HG03354 (cell line): ENCODE data around the gene DPP6.

Experiments used
- ATAC-seq: cut with Tn5 transposase; IDR thresholded peaks from one replicate; pipeline ENCODE4 v1.9.1; 2021; ENCODE audit warnings: mild to moderate bottlenecking; ENCODE audit not compliant: unreplicated experiment, poor library complexity, severe bottlenecking

Gene DPP6

GRCh38 chr7:154310114-154310513, 257.9 kb downstream of the DPP6 start:
- ATAC-seq = no peak

- no peak for ATAC-seq
Observed at GRCh38 chr7:154324196-154324595, 272.0 kb downstream of the DPP6 start.

DNA sequence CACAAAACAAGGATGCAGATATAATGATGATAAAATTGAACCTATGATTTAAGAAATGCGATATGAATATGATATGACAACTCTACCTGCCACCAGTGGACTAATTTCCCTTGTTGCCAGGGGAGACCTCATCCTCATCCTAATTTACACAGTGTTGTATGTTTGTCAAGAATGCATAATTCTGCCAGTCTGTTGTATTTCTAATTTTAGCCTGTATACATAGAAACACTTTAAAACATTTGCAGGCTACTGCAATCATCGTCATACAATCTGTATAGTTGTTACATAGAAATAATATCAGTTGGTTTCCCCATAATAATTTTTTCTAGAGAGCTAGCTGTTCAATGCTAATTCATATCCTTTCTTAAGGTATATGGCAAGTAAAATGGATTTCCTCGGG, 274.2 kb downstream of the DPP6 start:
- no peak for ATAC-seq

DNA sequence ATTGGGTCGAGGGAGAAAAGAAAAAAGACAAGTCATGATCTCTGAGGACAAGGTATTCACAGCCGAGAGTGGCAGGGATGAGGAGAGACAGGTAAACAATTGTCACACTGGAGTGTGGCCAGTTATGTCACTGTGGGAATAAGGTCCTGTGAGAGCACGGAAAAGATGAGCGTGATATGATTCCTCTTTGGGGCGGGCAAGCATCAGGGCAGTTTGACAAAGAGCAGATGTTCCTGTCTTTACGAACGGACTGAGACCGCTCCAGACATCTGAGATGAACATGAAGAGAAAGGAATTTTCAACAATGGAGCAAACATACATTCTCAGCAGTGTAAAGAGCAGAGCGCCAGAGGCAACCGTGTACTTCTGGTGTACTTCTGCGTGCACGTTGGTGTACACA, 278.1 kb downstream of the DPP6 start:
- ATAC-seq = no peak

DNA sequence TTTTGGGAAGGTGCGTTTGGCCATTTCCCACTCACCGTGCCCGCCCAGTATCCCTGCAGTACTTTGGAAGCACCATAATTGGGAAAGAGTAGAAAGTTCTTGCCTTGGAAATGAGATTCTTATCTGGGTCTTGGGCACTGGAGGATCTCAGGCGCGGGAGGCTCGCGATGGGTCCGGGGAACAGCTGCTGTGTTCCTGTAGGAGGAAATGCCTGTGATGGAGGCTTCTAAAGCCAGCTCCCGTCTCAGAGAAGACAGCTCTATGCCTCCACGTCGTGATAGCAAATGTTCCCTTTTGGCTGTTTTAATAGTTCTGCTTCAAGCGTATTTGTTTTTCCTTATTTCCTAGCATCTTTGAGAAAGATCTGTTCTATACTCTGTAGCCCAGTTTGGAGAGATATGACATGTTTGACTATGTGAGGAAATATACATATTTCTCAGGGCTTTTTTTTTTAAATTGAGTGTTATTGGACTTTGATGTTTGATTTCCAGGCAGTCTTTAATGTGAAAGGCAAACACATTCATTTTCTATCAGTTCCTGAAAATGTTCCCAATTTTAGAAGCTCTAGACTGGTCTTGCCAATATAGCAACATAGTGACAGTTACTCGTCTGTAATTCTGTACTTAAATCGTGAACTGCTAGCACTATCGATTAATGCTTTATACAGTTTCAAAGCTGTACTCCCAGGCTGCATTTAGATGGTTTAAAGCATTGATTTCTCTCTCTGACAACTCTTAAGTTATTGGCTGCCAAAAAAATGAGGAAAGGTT, 280.8 kb downstream of the DPP6 start:
- no peak for ATAC-seq

DNA sequence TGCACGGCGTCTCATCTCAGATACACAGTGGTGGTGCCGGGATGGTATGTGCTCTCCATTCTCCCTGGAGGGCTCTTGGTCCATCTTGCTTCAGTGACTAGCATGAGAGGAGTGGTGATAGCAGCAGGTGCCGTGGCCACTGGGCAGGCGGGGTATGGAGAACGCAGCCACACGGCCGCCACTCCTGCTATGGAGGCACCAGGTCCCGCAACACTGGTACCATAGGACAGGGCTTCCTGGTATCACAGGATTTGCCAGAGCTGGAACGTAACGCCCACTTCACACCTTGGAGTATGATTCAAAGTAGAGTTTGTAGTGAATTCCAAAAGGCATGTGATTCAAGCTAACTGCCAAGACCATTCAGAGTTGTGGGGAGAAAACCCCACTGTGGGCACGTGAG, 284.1 kb downstream of the DPP6 start:
- no peak for ATAC-seq

DNA sequence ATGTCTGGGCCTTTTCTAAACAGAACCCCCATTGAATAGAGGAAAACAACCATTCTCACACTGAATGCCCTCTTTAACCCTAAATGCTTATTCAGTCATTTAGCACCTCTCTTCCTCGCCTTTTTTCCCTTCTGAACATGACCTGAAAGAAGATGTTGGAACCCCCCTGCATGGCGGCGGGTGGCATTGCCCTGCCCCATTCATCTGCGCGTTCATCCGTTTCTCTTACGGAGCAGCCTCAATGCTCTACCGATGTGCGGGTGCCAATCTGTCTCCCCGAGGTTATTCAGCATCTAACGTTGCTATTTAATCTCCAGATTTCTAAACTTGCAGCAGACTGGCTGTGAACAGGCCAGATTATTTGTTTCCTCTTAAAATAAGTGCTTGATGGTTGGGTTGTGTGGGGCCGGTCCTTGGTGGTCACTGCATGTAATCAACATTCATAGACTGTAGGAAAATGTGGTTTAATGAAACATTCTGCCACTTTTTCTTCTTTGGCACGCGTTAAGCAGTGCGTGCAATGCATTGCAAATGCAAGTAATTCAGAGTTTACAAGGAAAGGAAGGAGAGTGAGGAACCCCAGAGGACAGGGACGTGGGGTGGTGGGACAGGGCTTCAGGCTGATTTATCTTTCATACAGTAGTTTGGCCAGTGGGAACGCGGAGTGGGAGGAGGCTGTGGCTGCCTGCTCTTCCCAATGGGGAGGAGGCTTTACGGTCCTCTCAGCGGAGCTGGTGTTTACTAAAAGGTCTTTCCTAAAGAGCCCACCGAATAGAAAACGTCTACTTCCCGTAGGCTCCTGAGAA, 286.7 kb downstream of the DPP6 start:
- no peak for ATAC-seq

- no peak for ATAC-seq
Observed at GRCh38 chr7:154342971-154343633, 290.9 kb downstream of the DPP6 start.

DNA sequence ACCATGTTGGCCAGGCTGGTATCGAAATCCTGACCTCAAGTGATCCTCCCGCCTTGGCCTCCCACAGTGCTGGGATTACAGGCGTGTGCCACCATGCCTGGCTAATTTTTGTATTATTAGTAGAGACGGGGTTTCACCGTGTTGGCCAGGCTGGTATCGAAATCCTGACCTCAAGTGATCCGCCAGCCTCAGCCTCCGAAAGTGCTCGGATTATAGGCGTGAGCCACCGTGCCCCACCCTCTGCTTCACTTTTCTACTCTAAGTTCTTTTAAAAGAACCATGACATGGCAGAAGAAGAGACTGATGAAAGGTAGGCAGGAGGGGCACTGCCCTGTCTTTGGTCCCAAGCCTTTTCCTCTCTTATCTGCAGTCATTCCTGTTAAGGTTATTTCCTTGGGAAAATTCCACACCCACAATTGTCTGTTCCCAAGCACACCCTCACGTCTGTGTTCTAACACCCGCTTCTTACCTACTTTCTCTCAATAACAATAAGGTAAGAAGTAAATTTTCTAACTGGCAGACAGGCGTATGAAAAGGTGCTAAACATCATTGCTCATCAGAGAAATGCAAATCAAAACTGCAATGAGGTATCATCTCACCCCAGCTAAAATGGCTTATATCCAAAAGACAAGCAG, 291.7 kb downstream of the DPP6 start:
- no peak for ATAC-seq

DNA sequence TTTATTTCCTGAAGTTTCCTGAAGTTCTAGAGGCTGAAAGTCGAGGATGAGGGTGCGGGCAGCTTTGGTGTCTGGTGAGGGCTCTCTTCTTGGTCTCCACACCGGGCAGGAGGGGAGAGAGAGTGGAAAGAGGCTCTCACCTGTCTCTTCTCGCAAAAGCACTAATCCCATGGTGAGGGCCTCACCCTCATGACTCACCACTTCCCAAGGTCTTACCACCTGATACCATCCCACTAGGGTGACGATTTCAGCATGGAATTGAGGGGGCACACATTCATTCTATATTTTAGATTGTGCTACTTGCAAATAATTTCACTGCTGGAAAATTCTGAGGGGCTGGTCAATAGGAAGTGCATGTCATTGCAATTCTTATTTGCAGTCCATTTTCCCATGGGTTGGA, 292.9 kb downstream of the DPP6 start:
- no peak for ATAC-seq

DNA sequence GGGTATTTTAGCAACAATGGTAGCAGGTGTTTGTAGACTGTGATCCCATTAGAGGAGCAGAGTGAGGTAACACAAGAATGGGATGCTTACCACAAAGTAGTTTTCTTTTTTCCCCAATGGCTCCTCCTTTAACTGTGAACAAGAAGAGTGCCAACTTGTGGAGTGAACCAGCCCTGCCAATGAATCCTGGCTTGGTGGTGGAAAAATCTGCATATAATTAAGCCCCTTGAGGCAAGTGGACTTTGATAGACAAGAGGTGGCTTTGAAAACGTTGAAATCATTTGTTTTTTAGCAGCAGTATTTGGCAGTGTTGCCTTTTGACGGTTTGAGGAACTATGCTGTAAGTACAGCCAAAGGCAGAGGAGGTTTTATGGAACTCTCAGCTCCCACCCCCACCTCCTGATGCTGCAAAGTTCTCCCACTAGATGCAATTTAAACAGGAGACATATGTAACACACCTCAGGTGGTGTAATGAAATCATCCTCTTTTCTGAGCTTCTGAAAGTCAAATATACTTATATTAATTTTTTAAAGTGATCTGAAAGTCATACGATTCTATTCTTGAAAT, 295.6 kb downstream of the DPP6 start:
- ATAC-seq = no peak

DNA sequence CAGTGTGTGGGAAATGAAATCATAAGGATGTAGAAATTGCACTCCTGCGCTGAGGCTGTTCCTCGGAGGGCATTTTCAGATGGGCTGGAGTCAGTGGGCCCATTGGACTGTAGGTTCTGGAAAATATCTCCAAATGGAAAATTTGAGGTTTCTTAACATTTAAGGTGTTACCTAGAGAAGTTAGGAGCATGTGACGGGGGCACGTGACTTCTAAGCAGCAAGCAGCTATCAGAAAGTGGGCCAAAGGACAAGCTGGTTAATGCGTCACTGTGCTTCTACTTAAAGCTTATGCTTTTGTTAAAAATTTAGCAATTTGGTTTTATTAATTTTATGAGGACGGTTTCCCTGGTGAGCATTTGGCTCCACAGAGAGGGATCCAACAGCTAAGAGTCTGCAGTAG, 298.7 kb downstream of the DPP6 start:
- no peak for ATAC-seq

- no peak for ATAC-seq
Observed at GRCh38 chr7:154353355-154353767, 301.2 kb downstream of the DPP6 start.

- no peak for ATAC-seq
Observed at GRCh38 chr7:154364170-154364569, 312.0 kb downstream of the DPP6 start.

GRCh38 chr7:154371424-154371823, 319.2 kb downstream of the DPP6 start:
- no peak for ATAC-seq

- no peak for ATAC-seq
Observed at GRCh38 chr7:154372011-154372601, 319.9 kb downstream of the DPP6 start.

- ATAC-seq = no peak
Observed at GRCh38 chr7:154373956-154374355, 321.8 kb downstream of the DPP6 start.

GRCh38 chr7:154375956-154376355, 323.8 kb downstream of the DPP6 start:
- no peak for ATAC-seq

- ATAC-seq = no peak
Observed at GRCh38 chr7:154380771-154381170, 328.6 kb downstream of the DPP6 start.

DNA sequence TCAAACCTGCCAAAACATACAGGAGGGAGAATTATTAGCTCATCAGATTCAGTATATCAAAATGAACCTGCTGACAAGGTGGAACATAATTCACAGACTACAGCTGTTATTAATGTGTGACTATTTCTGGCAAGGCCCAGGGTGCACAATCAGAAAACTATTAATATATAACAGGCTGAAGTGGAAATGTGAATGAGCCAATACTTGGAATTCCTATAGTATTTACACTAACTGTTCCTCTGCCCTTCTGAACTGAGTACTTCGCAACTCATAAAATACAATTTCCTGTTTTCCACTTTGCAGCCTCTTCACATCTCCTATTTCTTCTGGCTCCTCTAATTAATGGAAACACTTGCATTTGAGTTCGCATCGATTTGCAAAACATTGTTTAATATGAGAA, 330.8 kb downstream of the DPP6 start:
- no peak for ATAC-seq
